Stimulated activated CD4-positive, alpha-beta T cell treated with anti-CD3 and anti-CD28 coated beads, TNF-alpha, amount 100 ng/mL, for 24 hours (primary cell): ENCODE data around the gene PKNOX1.
A peak's percentile ranks its signal among the peaks of the same experiment; 100 is the strongest.
"Not testable (repeated sequence)": the region's sequence is repeated elsewhere in the genome, so short reads cannot be mapped to it uniquely, and the experiment has no call there.

Source experiments
- DNase-seq, 3 experiments: peaks; one replicate each; pipeline ENCODE4 v3.0.0-alpha.2; 2020; ENCODE audit warnings: low read depth in 3 of 3

The PKNOX1 gene

DNA sequence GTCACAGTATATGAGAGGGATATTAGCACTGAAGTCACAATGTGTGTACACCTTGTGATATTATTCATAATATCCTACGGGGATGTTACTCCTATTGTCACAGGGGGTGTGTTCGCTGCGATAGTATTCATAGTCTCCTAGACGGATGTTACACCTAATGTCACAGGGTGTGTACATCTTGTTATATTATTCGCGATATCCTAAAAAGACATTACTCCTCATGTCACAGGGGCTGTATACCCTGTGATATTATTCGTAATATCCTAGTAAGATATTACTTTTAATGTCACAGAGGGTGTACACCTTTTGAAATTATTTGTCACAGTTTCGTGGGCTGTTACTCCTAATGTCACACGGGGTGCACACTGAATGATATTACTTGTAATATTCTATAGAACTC lies 23.2 kb upstream of the PKNOX1 start:
- not testable (repeated sequence) for DNase-seq

- DNase-seq, result no peak
Measured at GRCh38 chr21:42956824-42957630, 17.3 kb upstream of the PKNOX1 start.

DNA sequence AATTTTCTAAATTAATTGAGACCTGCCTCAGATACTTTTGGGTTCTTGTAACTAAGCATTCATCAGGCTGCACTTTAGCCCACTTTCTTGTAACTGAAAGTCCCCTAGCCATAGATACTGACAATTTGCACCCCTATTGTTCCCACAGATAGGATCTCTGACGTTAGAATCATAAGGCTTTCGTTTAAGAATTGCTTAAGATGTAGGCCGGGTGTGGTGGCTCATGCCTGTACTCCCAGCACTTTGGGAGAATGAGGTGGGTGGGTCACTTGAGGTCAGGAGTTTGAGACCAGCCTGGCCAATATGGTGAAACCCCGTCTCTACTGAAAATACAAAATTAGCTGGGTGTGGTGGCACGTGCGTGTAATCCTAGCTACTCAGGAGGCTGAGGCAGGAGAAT lies 16.2 kb upstream of the PKNOX1 start:
- DNase-seq, result not testable (repeated sequence)

DNA sequence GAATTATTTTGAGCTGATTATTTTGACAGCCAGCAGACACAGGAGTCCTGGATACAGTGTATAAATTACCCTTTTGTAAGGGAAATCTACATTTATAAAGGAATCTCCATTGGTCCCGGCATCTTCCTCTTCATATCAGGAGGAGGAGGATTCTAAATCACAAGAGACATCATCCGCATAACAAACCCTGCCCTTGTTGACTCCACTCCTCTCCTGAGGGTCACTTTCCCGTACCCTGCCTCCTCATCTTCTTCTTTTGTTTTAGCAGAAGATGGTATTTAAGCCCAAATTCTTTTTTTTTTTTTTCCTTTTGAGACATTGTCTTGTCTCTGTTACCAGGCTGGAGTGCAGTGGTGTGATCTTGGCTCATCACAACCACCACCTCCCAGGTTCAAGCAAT lies 14.6 kb upstream of the PKNOX1 start:
- no peak for DNase-seq

DNA sequence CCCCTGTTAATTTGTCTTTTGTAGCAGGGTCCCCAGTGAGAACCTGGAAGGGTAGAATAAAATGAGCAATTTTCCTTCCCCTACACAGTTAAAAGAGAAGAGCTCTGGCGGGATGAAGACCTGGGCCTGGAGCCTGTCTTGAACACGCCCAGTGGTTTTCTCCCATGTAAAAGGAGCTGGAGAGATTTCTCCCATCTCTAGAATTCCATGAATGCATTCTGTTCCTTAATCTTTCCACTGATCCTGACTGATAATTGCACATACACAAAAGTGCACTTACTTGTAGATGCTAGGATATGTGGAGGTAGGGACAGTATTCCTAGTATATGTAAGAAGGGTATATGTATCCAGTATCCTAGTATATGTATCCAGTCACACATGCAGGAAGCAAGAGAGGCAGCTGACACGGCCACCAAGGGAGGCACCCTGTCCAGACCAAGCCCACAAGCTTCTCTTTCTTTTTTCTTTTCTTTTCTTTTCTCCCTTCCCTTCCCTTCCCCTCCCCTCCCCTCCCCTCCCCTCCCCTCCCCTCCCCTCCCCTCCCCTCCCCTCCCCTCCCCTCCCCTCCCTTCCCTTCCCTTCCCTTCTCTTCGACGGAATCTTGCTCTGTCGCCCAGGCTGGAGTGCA lies 11.9 kb upstream of the PKNOX1 start:
- no peak for DNase-seq

GRCh38 chr21:42964086-42964485 lies 10.3 kb upstream of the PKNOX1 start:
- no peak for DNase-seq

- DNase-seq, result no peak
Measured at GRCh38 chr21:42964546-42965210, 9.7 kb upstream of the PKNOX1 start.

- no peak for DNase-seq
Measured at GRCh38 chr21:42965211-42965560, 9.2 kb upstream of the PKNOX1 start.

- DNase-seq, result not testable (repeated sequence)
Measured at GRCh38 chr21:42967616-42968015, 6.7 kb upstream of the PKNOX1 start.

GRCh38 chr21:42969193-42969600 lies 5.2 kb upstream of the PKNOX1 start:
- DNase-seq, result no peak

- DNase-seq, result no peak
Measured at GRCh38 chr21:42970946-42971653, 3.3 kb upstream of the PKNOX1 start.

GRCh38 chr21:42971897-42972275 lies 2.5 kb upstream of the PKNOX1 start:
- no peak for DNase-seq

- no peak for DNase-seq
Measured at GRCh38 chr21:42973309-42973990, 912 bp upstream of the PKNOX1 start.

- peak; percentile 40 to 74 (median 53) for DNase-seq
Measured at GRCh38 chr21:42974832-42975820, 764 bp downstream of the PKNOX1 start.

GRCh38 chr21:42975886-42976608 lies 1.7 kb downstream of the PKNOX1 start:
- no peak for DNase-seq

- DNase-seq, result no peak
Measured at GRCh38 chr21:42980312-42981213, 6.2 kb downstream of the PKNOX1 start.

GRCh38 chr21:42981214-42981523 lies 6.8 kb downstream of the PKNOX1 start:
- no peak for DNase-seq

DNA sequence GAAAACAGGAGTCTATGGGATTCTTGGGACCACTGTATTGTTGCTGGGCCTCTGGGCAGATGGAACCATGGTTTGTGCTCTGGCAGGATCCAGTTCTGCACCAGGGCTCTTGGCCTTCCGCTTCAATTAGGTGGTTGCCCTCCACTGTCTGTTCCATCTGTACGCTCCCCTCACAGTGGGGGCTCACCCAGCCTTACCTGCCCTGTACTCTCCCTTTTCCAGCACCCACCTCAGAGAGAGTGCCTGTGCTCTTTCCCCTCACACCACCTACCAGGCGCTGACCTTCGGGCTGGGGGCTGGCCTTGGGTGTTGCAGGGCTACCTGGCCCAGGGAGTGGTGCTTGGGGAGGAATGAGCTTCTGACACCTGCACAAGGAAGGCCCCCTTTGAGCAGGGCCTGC lies 7.5 kb downstream of the PKNOX1 start:
- DNase-seq, result no peak

- no peak for DNase-seq
Measured at GRCh38 chr21:42983103-42983502, 8.7 kb downstream of the PKNOX1 start.
